Right lobe of liver (tissue), 6 donors: ENCODE results near the gene TNIK. TPM values are rescaled to one million over a fixed set of nuclear protein-coding genes. Genes with fewer than 3 reads are reported as not detected.
A peak's percentile ranks its signal among the peaks of the same experiment; 100 is the strongest.

ENCODE experiments used
- ATAC-seq, 4 donors: fragments of 200-7000 bp; cut with Tn5 transposase; one replicate each; pipeline ENCODE4 v1.9.1; 2020; ENCODE audit warnings: mild to moderate bottlenecking in 4 of 4, moderate library complexity in 4 of 4
- DNase-seq, 3 donors: peaks; one replicate each; pipeline ENCODE4 v3.0.0-alpha.2; 2020
- H3K27ac ChIP-seq, 3 donors: fragments of 200-600 bp; one replicate each; pipeline ENCODE4 v1.8.0; 2022
- H3K27me3 ChIP-seq, 2 donors: fragments of 200-600 bp; one replicate each; pipeline ENCODE4 v1.8.0; 2022
- H3K36me3 ChIP-seq, 4 donors: fragments of 200-600 bp; sonication (generic) in 1 of 4; one replicate each; pipeline versions ENCODE4 v1.5.1 to v1.8.0; 2017 to 2022; ENCODE audit warnings: control low read depth in 1 of 4
- H3K4me1 ChIP-seq, 4 donors: fragments of 200-600 bp; sonication (generic) in 1 of 4; one replicate each; pipeline versions ENCODE4 v1.5.1 to v1.8.0; 2017 to 2022; ENCODE audit warnings: control low read depth in 1 of 4
- H3K4me3 ChIP-seq, 3 donors: fragments of 200-600 bp; one replicate each; pipeline ENCODE4 v1.8.0; 2022
- H3K9me3 ChIP-seq, 4 donors: fragments of 200-600 bp; sonication (generic) in 1 of 4; one replicate each; pipeline versions ENCODE4 v1.5.1 to v1.8.0; 2017 to 2022; ENCODE audit warnings: control low read depth in 1 of 4
- POLR2A ChIP-seq: fragments of 450-650 bp; IDR thresholded peaks from one replicate; pipeline ENCODE4 v1.6.1; 2017; ENCODE audit warnings: antibody characterized with exemption, mild to moderate bottlenecking
- WGBS: methylation state at CpG from one replicate; pipeline ENCODE4 v1.1.6; 2018; ENCODE audit warnings: low coverage, low lambda C conversion rate; ENCODE audit not compliant: insufficient coverage; ENCODE audit errors: missing lambda C conversion rate; 5-methylcytosine and 5-hydroxymethylcytosine counted together
- intact Hi-C, 2 donors: fragments of 100-400 bp; cut with DNase I; formaldehyde crosslinking; loops; one replicate each; pipeline versions ENCODE4 v1.11.2 to v1.14.1; 2022
- total RNA-seq, 6 experiments: library from RNA; depleted of rRNA in 2 of 6; stranded (reverse); fragments of >200 nt in 2 of 6; fragmentation: NEBNext Ultra II Directional in 3 of 6; extraction: Animal tissue kit (Norgen Biotek cat#: 25700) in 3 of 6; gene quantifications; one replicate each; pipeline versions ENCODE4 v1.1.0 to v1.2.4, GENCODE V29; 2016 to 2023
- TF ChIP-seq, protein P1 (sequence below), 4 donors: fragments of 200-600 bp in 3 of 4; fragments of 450-650 bp in 1 of 4; IDR thresholded peaks; one replicate each; pipeline versions ENCODE4 v1.5.1 to v1.8.0; 2016 to 2022; ENCODE audit warnings: antibody characterized with exemption in 4 of 4, mild to moderate bottlenecking in 2 of 4
- donor health status: DM: no; HTN: yes; CAD: no.
- donor health status: DM: no; HTN: no; CAD: no.
- donor health status: DM: no; HTN: no; CAD: no.
- donor health status: DM: no; HTN: yes; CAD: no.
- donor health status: DM: no; HTN: yes; CAD: no.

Gene TNIK
- total RNA-seq, 6 experiments from 2014 or later: 5.2 to 8.0 (median 6.8) TPM

GRCh38 chr3:171184372-171184771 lies 275.8 kb downstream of the TNIK start:
- Histone ChIP-seq H3K27me3 (no peaks in the 10 kb centered on the region), H3K36me3 (no peaks in the 10 kb centered on the region), H3K27ac (no peak overlapping the region), H3K4me3 (no peak overlapping the region), H3K4me1 (peaks cover 0 to 17% (median 2%) of the 10 kb centered on the region in 4 donors), H3K9me3 (no peaks in the 10 kb centered on the region)
- intact Hi-C loops: no loop called here
- no peak for TF ChIP-seq POLR2A
- TF ChIP-seq, protein P1, sequence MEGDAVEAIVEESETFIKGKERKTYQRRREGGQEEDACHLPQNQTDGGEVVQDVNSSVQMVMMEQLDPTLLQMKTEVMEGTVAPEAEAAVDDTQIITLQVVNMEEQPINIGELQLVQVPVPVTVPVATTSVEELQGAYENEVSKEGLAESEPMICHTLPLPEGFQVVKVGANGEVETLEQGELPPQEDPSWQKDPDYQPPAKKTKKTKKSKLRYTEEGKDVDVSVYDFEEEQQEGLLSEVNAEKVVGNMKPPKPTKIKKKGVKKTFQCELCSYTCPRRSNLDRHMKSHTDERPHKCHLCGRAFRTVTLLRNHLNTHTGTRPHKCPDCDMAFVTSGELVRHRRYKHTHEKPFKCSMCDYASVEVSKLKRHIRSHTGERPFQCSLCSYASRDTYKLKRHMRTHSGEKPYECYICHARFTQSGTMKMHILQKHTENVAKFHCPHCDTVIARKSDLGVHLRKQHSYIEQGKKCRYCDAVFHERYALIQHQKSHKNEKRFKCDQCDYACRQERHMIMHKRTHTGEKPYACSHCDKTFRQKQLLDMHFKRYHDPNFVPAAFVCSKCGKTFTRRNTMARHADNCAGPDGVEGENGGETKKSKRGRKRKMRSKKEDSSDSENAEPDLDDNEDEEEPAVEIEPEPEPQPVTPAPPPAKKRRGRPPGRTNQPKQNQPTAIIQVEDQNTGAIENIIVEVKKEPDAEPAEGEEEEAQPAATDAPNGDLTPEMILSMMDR (IDR thresholded peaks at IDR 0.05): no peak
- no peak for ATAC-seq
- 66% methylated on average over 6 of the region's 6 CpGs for WGBS
- DNase-seq: no peak

DNA sequence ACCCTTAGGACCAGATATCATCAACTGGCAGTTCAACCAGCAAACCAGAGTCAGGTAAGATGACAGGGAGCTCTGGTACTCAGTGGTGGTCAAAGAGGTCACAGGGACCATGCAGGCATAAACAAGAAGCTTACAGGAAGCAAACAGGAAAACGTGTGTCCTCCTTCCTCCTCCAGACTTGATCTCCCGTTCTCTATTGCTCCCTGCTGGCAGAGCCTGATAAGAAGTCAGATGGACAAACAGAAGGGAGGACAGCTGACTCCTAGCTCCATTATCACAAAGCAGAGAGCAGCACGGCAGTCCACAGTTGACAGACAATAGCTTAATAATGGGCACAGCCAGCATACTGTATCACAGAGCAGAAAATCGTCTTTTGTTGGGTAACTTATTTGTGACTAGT lies 277.2 kb downstream of the TNIK start:
- peak; percentile 68 to 74 (median 70) for ATAC-seq
- DNase-seq: peak in 1 of 3 donors; percentile 53
- TF ChIP-seq, protein P1 (IDR thresholded peaks at IDR 0.05): peak; percentile 23 to 51 (median 39)
- TF ChIP-seq POLR2A: no peak
- intact Hi-C loops: no loop called here
- no peaks in the 10 kb centered on the region for H3K9me3 ChIP-seq
- H3K36me3 ChIP-seq: no peaks in the 10 kb centered on the region
- H3K4me3 ChIP-seq: no peak overlapping the region
- no peak overlapping the region for H3K27ac ChIP-seq
- H3K4me1 ChIP-seq: peaks cover 0 to 10% (median 2%) of the 10 kb centered on the region in 4 donors
- no peaks in the 10 kb centered on the region for H3K27me3 ChIP-seq
- WGBS: 31% methylated on average over 4 of the region's 4 CpGs

DNA sequence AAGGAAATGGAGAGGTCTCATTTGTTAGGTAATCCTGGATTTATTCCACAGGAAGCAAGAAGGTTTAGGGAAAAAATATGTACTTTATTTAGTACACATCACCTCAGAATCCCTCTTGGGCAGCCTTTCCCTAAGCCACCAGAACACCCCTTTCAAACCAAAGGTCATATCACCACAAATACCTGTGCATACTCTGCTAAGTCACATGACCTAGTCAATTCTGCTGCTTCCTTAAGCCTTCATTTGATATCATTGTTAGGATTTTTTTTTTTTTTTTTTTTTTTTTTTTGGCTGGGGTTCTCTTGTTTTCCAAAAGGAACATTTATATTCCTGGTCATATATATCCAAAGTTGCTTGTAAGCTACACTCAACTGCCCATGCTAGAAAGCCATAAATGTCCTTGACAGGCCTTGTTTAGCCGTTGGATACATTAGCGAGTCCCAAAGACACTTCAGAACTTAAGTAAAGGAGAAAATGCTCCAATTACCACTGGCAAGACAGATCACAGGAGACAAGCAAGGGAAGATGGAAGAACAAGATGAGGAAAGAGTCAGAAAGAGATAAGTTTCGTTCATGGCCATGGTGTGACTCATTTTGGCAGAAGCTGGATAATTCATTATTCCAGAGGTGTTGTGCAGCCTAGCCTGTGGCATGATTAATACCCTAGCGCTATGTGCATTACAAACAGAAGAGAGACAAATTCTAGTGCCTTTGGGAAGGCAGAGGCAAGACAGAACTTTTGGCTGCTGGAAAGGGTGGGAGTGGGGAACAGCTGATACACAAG lies 278.1 kb downstream of the TNIK start:
- H3K4me3 ChIP-seq: no peak overlapping the region
- peaks cover 0 to 7% (median 1%) of the 10 kb centered on the region in 4 donors for H3K4me1 ChIP-seq
- H3K9me3 ChIP-seq: no peaks in the 10 kb centered on the region
- no peak overlapping the region for H3K27ac ChIP-seq
- DNase-seq: no peak
- intact Hi-C loops: no loop called here
- TF ChIP-seq, protein P1 (IDR thresholded peaks at IDR 0.05): no peak
- no peak for TF ChIP-seq POLR2A
- no peaks in the 10 kb centered on the region for H3K27me3 ChIP-seq
- H3K36me3 ChIP-seq: peaks cover 0 to 3% (median 0%) of the 10 kb centered on the region in 4 donors
- peak in 1 of 4 donors; percentile 25 for ATAC-seq
- 100% methylated on average over 3 of the region's 4 CpGs for WGBS

GRCh38 chr3:171178714-171179113 lies 281.5 kb downstream of the TNIK start:
- H3K36me3 ChIP-seq: peaks cover 0 to 4% (median 0%) of the 10 kb centered on the region in 4 donors
- ATAC-seq (no peak), DNase-seq (no peak)
- no peaks in the 10 kb centered on the region for H3K27me3 ChIP-seq
- H3K4me3 ChIP-seq: no peak overlapping the region
- no peak for TF ChIP-seq POLR2A
- TF ChIP-seq, protein P1 (IDR thresholded peaks at IDR 0.05): no peak
- H3K9me3 ChIP-seq: no peaks in the 10 kb centered on the region
- intact Hi-C loops: loop anchor here in 1 of 2 donors (10.0 kb wide), 1 partner anchor 214 kb away; no protein-coding TSS in a partner anchor
- H3K27ac ChIP-seq: no peak overlapping the region
- peaks cover 0 to 7% (median 0%) of the 10 kb centered on the region in 4 donors for H3K4me1 ChIP-seq
